GM19455 (cell line): ENCODE measurements around the gene XPO1.
A peak's percentile ranks its signal among the peaks of the same experiment; 100 is the strongest.
"Not testable (repeated sequence)": the region's sequence is repeated elsewhere in the genome, so short reads cannot be mapped to it uniquely, and the experiment has no call there.

Source experiments
- ATAC-seq: cut with Tn5 transposase; IDR thresholded peaks from one replicate; pipeline ENCODE4 v1.9.1; 2021; ENCODE audit not compliant: unreplicated experiment

XPO1 gene

GRCh38 chr2:61538200-61538919 lies at the start of gene XPO1:
XPO1 (minus strand) TSS chr2:61538356; CDS start chr2:61533897, 4,459 bp downstream.
- peak; percentile 82 for ATAC-seq

GRCh38 chr2:61586928-61587327 lies 48.8 kb upstream of the XPO1 start:
- not testable (repeated sequence) for ATAC-seq

- ATAC-seq = no peak
Observed at GRCh38 chr2:61585383-61585782, 47.2 kb upstream of the XPO1 start.

- not testable (repeated sequence) for ATAC-seq
Observed at GRCh38 chr2:61584368-61584767, 46.2 kb upstream of the XPO1 start.

GRCh38 chr2:61582165-61582564 lies 44.0 kb upstream of the XPO1 start:
- ATAC-seq = no peak

- ATAC-seq = no peak
Observed at GRCh38 chr2:61581716-61582115, 43.6 kb upstream of the XPO1 start.

GRCh38 chr2:61575447-61575859 lies 37.3 kb upstream of the XPO1 start:
- no peak for ATAC-seq

GRCh38 chr2:61566566-61566965 lies 28.4 kb upstream of the XPO1 start:
- no peak for ATAC-seq

- ATAC-seq = no peak
Observed at GRCh38 chr2:61562615-61563014, 24.5 kb upstream of the XPO1 start.

GRCh38 chr2:61558160-61558559 lies 20.0 kb upstream of the XPO1 start:
- no peak for ATAC-seq

- no peak for ATAC-seq
Observed at GRCh38 chr2:61557381-61557780, 19.2 kb upstream of the XPO1 start.

- no peak for ATAC-seq
Observed at GRCh38 chr2:61554604-61555003, 16.4 kb upstream of the XPO1 start.

- ATAC-seq = no peak
Observed at GRCh38 chr2:61550375-61551209, 12.4 kb upstream of the XPO1 start.

GRCh38 chr2:61549546-61549945 lies 11.4 kb upstream of the XPO1 start:
- no peak for ATAC-seq

GRCh38 chr2:61543062-61543461 lies 4.9 kb upstream of the XPO1 start:
- ATAC-seq = no peak

GRCh38 chr2:61540167-61540566 lies 2.0 kb upstream of the XPO1 start:
- not testable (repeated sequence) for ATAC-seq

GRCh38 chr2:61538920-61539520 lies 864 bp upstream of the XPO1 start:
- ATAC-seq = no peak

GRCh38 chr2:61537950-61538199 lies 281 bp downstream of the XPO1 start:
- no peak for ATAC-seq

GRCh38 chr2:61537277-61537949 lies 743 bp downstream of the XPO1 start:
- ATAC-seq = no peak

- peak; percentile 56 for ATAC-seq
Observed at GRCh38 chr2:61536572-61537276, 1.4 kb downstream of the XPO1 start.

GRCh38 chr2:61536180-61536571 lies 2.0 kb downstream of the XPO1 start:
- ATAC-seq = no peak
